ENCODE results near the gene LRIG1.

- TF ChIP-seq CTCF (IDR thresholded peaks at IDR 0.05) (no peak), POLR2A (IDR thresholded peaks at IDR 0.05) (peak in 1 of 2 donors; percentile 81), POLR2AphosphoS5 (IDR thresholded peaks at IDR 0.05; ENCODE audit: insufficient read depth in 1 of 2, low read depth in 1 of 2) (peak; percentile 77 to 92)
Measured at GRCh38 chr3:66500576-66501482, at the start of gene LRIG1.
